Measurements from ENCODE around the gene HCFC2. TPM values are rescaled to one million over a fixed set of nuclear protein-coding genes. Genes with fewer than 3 reads are reported as not detected.
"Not testable (repeated sequence)": the region's sequence is repeated elsewhere in the genome, so short reads cannot be mapped to it uniquely, and the experiment has no call there.

Gene HCFC2
- polyA plus RNA-seq, 2 donors = 6.8 to 6.9 TPM

- H3K4me1 ChIP-seq (ENCODE audit: control insufficient read depth in 2 of 2, insufficient read depth in 2 of 2, low read length in 1 of 2); H3K9me3 ChIP-seq (ENCODE audit: control insufficient read depth in 2 of 2, insufficient read depth in 1 of 2, low read depth in 1 of 2, low read length in 1 of 2); H3K4me3 ChIP-seq (ENCODE audit: low read depth in 1 of 2, low read length in 2 of 2); H3K27ac ChIP-seq (ENCODE audit: low read depth in 2 of 2, low read length in 1 of 2); H3K36me3 ChIP-seq (ENCODE audit: control insufficient read depth in 2 of 2, insufficient read depth in 2 of 2, low read length in 1 of 2); H3K27me3 ChIP-seq (ENCODE audit: control insufficient read depth in 1 of 2, insufficient read depth in 2 of 2, low read length in 2 of 2): not testable (repeated sequence)
- WGBS, 2 donors = 54 to 86% methylated on average over 1 of the region's 1 CpG
Measured at GRCh38 chr12:104039769-104040168, 24.6 kb upstream of the HCFC2 start.

DNA sequence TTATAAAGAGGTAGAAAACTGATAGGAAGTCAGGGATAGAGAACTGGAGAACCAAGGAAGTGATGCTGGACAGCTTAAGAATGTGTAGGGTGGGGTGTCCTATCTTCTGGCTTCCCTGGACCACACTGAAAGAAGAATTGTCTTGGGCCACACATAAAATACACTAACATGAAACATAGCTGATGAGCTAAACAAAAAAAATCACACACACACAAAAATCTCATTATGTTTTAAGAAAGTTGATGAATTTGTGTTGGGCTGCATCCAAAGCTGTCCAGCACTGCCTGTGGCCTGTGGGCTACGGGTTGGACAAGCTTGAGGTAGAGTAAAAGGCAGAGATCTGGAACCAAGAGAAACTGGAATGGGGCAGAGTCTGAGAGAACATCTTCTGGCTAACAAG is 21.8 kb upstream of the HCFC2 start:
- peaks cover 0 to 2% of the 10 kb centered on the region in 2 donors for H3K9me3 ChIP-seq (ENCODE audit: control insufficient read depth in 2 of 2, insufficient read depth in 1 of 2, low read depth in 1 of 2, low read length in 1 of 2)
- no peak overlapping the region for H3K27ac ChIP-seq (ENCODE audit: low read depth in 2 of 2, low read length in 1 of 2)
- H3K36me3 ChIP-seq (ENCODE audit: control insufficient read depth in 2 of 2, insufficient read depth in 2 of 2, low read length in 1 of 2) = no peaks in the 10 kb centered on the region
- H3K4me1 ChIP-seq (ENCODE audit: control insufficient read depth in 2 of 2, insufficient read depth in 2 of 2, low read length in 1 of 2) = no peaks in the 10 kb centered on the region
- no peak overlapping the region for H3K4me3 ChIP-seq (ENCODE audit: low read depth in 1 of 2, low read length in 2 of 2)
- H3K27me3 ChIP-seq (ENCODE audit: control insufficient read depth in 1 of 2, insufficient read depth in 2 of 2, low read length in 2 of 2) = no peaks in the 10 kb centered on the region
- WGBS, 2 donors = 74 to 84% methylated on average over 1 of the region's 1 CpG

DNA sequence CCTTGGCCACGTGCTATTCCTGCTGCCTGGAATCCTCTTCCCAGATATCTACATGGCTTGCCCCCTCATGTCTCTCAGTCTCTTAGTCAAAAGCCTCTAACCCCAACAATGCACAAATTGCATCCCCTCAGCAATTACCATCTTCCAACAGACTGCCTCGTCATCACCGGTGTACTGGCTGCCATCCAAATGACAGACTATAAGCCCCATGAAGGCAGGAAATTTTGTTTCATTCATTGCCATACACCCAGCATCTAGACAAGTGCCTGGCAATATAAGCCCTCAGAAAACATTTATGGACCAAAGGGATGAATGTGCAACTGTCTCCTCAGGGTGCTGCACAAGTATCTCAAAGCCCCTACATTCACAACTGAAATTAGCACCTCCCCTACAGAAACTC is 20.2 kb upstream of the HCFC2 start:
- Histone ChIP-seq H3K27ac (ENCODE audit: low read depth in 2 of 2, low read length in 1 of 2) (no peak overlapping the region), H3K36me3 (ENCODE audit: control insufficient read depth in 2 of 2, insufficient read depth in 2 of 2, low read length in 1 of 2) (no peaks in the 10 kb centered on the region), H3K27me3 (ENCODE audit: control insufficient read depth in 1 of 2, insufficient read depth in 2 of 2, low read length in 2 of 2) (no peaks in the 10 kb centered on the region), H3K4me1 (ENCODE audit: control insufficient read depth in 2 of 2, insufficient read depth in 2 of 2, low read length in 1 of 2) (no peaks in the 10 kb centered on the region), H3K9me3 (ENCODE audit: control insufficient read depth in 2 of 2, insufficient read depth in 1 of 2, low read depth in 1 of 2, low read length in 1 of 2) (peaks cover 0 to 2% of the 10 kb centered on the region in 2 donors), H3K4me3 (ENCODE audit: low read depth in 1 of 2, low read length in 2 of 2) (no peak overlapping the region)
- 81 to 90% methylated on average over 3 of the region's 3 CpGs for WGBS, 2 donors

GRCh38 chr12:104046306-104046705 is 18.0 kb upstream of the HCFC2 start:
- Histone ChIP-seq H3K9me3 (ENCODE audit: control insufficient read depth in 2 of 2, insufficient read depth in 1 of 2, low read depth in 1 of 2, low read length in 1 of 2) (peaks cover 0 to 2% of the 10 kb centered on the region in 2 donors), H3K27ac (ENCODE audit: low read depth in 2 of 2, low read length in 1 of 2) (no peak overlapping the region), H3K27me3 (ENCODE audit: control insufficient read depth in 1 of 2, insufficient read depth in 2 of 2, low read length in 2 of 2) (no peaks in the 10 kb centered on the region), H3K4me3 (ENCODE audit: low read depth in 1 of 2, low read length in 2 of 2) (no peak overlapping the region), H3K36me3 (ENCODE audit: control insufficient read depth in 2 of 2, insufficient read depth in 2 of 2, low read length in 1 of 2) (no peaks in the 10 kb centered on the region), H3K4me1 (ENCODE audit: control insufficient read depth in 2 of 2, insufficient read depth in 2 of 2, low read length in 1 of 2) (no peaks in the 10 kb centered on the region)
- 88 to 96% methylated on average over 4 of the region's 4 CpGs for WGBS, 2 donors

- WGBS, 2 donors = 84 to 89% methylated on average over 5 of the region's 5 CpGs
- H3K27ac ChIP-seq (ENCODE audit: low read depth in 2 of 2, low read length in 1 of 2) = no peak overlapping the region
Measured at GRCh38 chr12:104048162-104048561, 16.2 kb upstream of the HCFC2 start.

GRCh38 chr12:104048811-104049210 is 15.5 kb upstream of the HCFC2 start:
- H3K4me3 ChIP-seq (ENCODE audit: low read depth in 1 of 2, low read length in 2 of 2) = no peak overlapping the region
- WGBS, 2 donors = 67 to 71% methylated on average over 3 of the region's 3 CpGs
- H3K9me3 ChIP-seq (ENCODE audit: control insufficient read depth in 2 of 2, insufficient read depth in 1 of 2, low read depth in 1 of 2, low read length in 1 of 2) = peaks cover 0 to 2% of the 10 kb centered on the region in 2 donors
- H3K27ac ChIP-seq (ENCODE audit: low read depth in 2 of 2, low read length in 1 of 2) = no peak overlapping the region
- H3K4me1 ChIP-seq (ENCODE audit: control insufficient read depth in 2 of 2, insufficient read depth in 2 of 2, low read length in 1 of 2) = no peaks in the 10 kb centered on the region
- H3K27me3 ChIP-seq (ENCODE audit: control insufficient read depth in 1 of 2, insufficient read depth in 2 of 2, low read length in 2 of 2) = no peaks in the 10 kb centered on the region
- H3K36me3 ChIP-seq (ENCODE audit: control insufficient read depth in 2 of 2, insufficient read depth in 2 of 2, low read length in 1 of 2) = no peaks in the 10 kb centered on the region

More at GRCh38 chr12:104048162-104048561, 16.2 kb upstream of the HCFC2 start:
- Histone ChIP-seq H3K9me3 (ENCODE audit: control insufficient read depth in 2 of 2, insufficient read depth in 1 of 2, low read depth in 1 of 2, low read length in 1 of 2) (peaks cover 0 to 2% of the 10 kb centered on the region in 2 donors), H3K4me3 (ENCODE audit: low read depth in 1 of 2, low read length in 2 of 2) (no peak overlapping the region), H3K36me3 (ENCODE audit: control insufficient read depth in 2 of 2, insufficient read depth in 2 of 2, low read length in 1 of 2) (no peaks in the 10 kb centered on the region), H3K4me1 (ENCODE audit: control insufficient read depth in 2 of 2, insufficient read depth in 2 of 2, low read length in 1 of 2) (no peaks in the 10 kb centered on the region), H3K27me3 (ENCODE audit: control insufficient read depth in 1 of 2, insufficient read depth in 2 of 2, low read length in 2 of 2) (no peaks in the 10 kb centered on the region)

GRCh38 chr12:104049278-104049902 is 14.9 kb upstream of the HCFC2 start:
- Histone ChIP-seq H3K4me1 (ENCODE audit: control insufficient read depth in 2 of 2, insufficient read depth in 2 of 2, low read length in 1 of 2) (no peaks in the 10 kb centered on the region), H3K9me3 (ENCODE audit: control insufficient read depth in 2 of 2, insufficient read depth in 1 of 2, low read depth in 1 of 2, low read length in 1 of 2) (no peaks in the 10 kb centered on the region), H3K27me3 (ENCODE audit: control insufficient read depth in 1 of 2, insufficient read depth in 2 of 2, low read length in 2 of 2) (no peaks in the 10 kb centered on the region), H3K27ac (ENCODE audit: low read depth in 2 of 2, low read length in 1 of 2) (peak overlapping the region; percentile 51 to 61), H3K4me3 (ENCODE audit: low read depth in 1 of 2, low read length in 2 of 2) (peak overlapping the region; percentile 41 to 46), H3K36me3 (ENCODE audit: control insufficient read depth in 2 of 2, insufficient read depth in 2 of 2, low read length in 1 of 2) (no peaks in the 10 kb centered on the region)
- 24 to 27% methylated on average over 9 of the region's 9 CpGs for WGBS, 2 donors

- Histone ChIP-seq H3K4me3 (ENCODE audit: low read depth in 1 of 2, low read length in 2 of 2) (peak within 1 kb of the TSS; percentile 41 to 46), H3K4me1 (ENCODE audit: control insufficient read depth in 2 of 2, insufficient read depth in 2 of 2, low read length in 1 of 2) (no peaks in the 10 kb centered on the region), H3K27ac (ENCODE audit: low read depth in 2 of 2, low read length in 1 of 2) (peak within 1 kb of the TSS; percentile 51 to 61), H3K36me3 (ENCODE audit: control insufficient read depth in 2 of 2, insufficient read depth in 2 of 2, low read length in 1 of 2) (no peaks in the 10 kb centered on the region), H3K27me3 (ENCODE audit: control insufficient read depth in 1 of 2, insufficient read depth in 2 of 2, low read length in 2 of 2) (no peaks in the 10 kb centered on the region), H3K9me3 (ENCODE audit: control insufficient read depth in 2 of 2, insufficient read depth in 1 of 2, low read depth in 1 of 2, low read length in 1 of 2) (no peaks in the 10 kb centered on the region)
- WGBS, 2 donors = 0 to 3% methylated on average over 24 of the region's 24 CpGs
Measured at GRCh38 chr12:104049903-104050356, 14.4 kb upstream of the HCFC2 start, which contains the start of gene GLT8D2. GLT8D2 (minus strand) TSS chr12:104050187; CDS start chr12:104019648, 30,539 bp downstream.

DNA sequence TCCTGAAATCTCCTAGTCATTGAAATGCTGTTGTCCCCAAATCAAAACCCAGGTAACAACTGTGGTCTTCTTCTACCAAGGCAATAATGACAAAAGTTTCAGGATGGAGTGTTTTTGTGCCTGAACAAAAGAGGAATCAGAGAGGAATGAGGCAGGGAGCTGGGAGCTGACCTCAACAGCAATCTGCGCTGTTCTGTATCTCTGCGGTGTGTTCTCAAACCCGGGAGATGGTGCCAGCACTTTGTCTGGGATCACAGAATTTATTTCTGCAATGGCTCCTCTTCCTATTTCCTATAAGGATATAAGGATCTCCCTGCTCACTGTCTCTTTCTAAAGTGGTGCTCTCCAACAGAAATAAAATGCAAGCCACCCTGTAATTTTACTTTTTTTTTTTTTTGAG is 13.9 kb upstream of the HCFC2 start:
- H3K27ac ChIP-seq (ENCODE audit: low read depth in 2 of 2, low read length in 1 of 2) = no peak overlapping the region
- WGBS, 2 donors = 35 to 37% methylated on average over 3 of the region's 3 CpGs
- no peaks in the 10 kb centered on the region for H3K4me1 ChIP-seq (ENCODE audit: control insufficient read depth in 2 of 2, insufficient read depth in 2 of 2, low read length in 1 of 2)
- no peaks in the 10 kb centered on the region for H3K36me3 ChIP-seq (ENCODE audit: control insufficient read depth in 2 of 2, insufficient read depth in 2 of 2, low read length in 1 of 2)
- H3K9me3 ChIP-seq (ENCODE audit: control insufficient read depth in 2 of 2, insufficient read depth in 1 of 2, low read depth in 1 of 2, low read length in 1 of 2) = no peaks in the 10 kb centered on the region
- H3K27me3 ChIP-seq (ENCODE audit: control insufficient read depth in 1 of 2, insufficient read depth in 2 of 2, low read length in 2 of 2) = no peaks in the 10 kb centered on the region
- peak overlapping the region in 1 of 2 donors; percentile 41 for H3K4me3 ChIP-seq (ENCODE audit: low read depth in 1 of 2, low read length in 2 of 2)

Data from esophagus (tissue), 2 donors.